Right atrium auricular region (tissue), 2 donors: ENCODE measurements around the gene PGP. TPM values are rescaled to one million over a fixed set of nuclear protein-coding genes. Genes with fewer than 3 reads are reported as not detected.
A peak's percentile ranks its signal among the peaks of the same experiment; 100 is the strongest.

Experiments used
- DNase-seq: peaks from one replicate; pipeline ENCODE4 v3.0.0-alpha.2; 2019; ENCODE audit warnings: low spot score
- H3K27ac ChIP-seq, 2 donors: fragments of 200-600 bp; sonication (generic); 1 replicate in 1 of 2; 2 replicates in 1 of 2; pipeline ENCODE4 v1.5.1; 2016 to 2019
- H3K27me3 ChIP-seq, 2 donors: fragments of 200-600 bp; sonication (generic); one replicate each; pipeline versions ENCODE4 v1.5.1 to v1.6.0; 2017 to 2019
- H3K36me3 ChIP-seq: fragments of 200-600 bp; sonication (generic); one replicate; pipeline ENCODE4 v1.5.1; 2016
- H3K4me1 ChIP-seq, 2 donors: fragments of 200-600 bp; sonication (generic); one replicate each; pipeline versions ENCODE4 v1.5.1 to v1.6.0; 2017 to 2019
- H3K4me3 ChIP-seq, 2 donors: fragments of 200-600 bp; sonication (generic); 1 replicate in 1 of 2; 2 replicates in 1 of 2; pipeline ENCODE4 v1.5.1; 2017 to 2019; ENCODE audit warnings: mild to moderate bottlenecking in 1 of 2, moderate library complexity in 1 of 2
- H3K9me3 ChIP-seq, 2 donors: fragments of 200-600 bp; sonication (generic); one replicate each; pipeline ENCODE4 v1.5.1; 2019
- CTCF ChIP-seq, 2 donors: fragments of 200-600 bp; sonication (generic); IDR thresholded peaks; one replicate each; pipeline ENCODE4 v1.5.1; 2019; ENCODE audit warnings: antibody characterized with exemption in 2 of 2
- total RNA-seq, 2 donors: library from RNA; depleted of rRNA; stranded (reverse); fragments of >200 nt; gene quantifications; one replicate each; pipeline ENCODE4 v1.1.0, GENCODE V29; 2016

PGP gene
- total RNA-seq, 2 donors from 2014 or later, result 15.5 to 17.7 TPM

GRCh38 chr16:2161911-2162310, 52.7 kb downstream of the PGP start:
- Histone ChIP-seq H3K27me3 (no peaks in the 10 kb centered on the region), H3K36me3 (peaks cover 13% of the 10 kb centered on the region), H3K9me3 (no peaks in the 10 kb centered on the region), H3K4me1 (peaks cover 0 to 47% of the 10 kb centered on the region in 2 donors), H3K27ac (peak overlapping the region in 1 of 2 donors; percentile 66), H3K4me3 (no peak overlapping the region)
- no peak for DNase-seq
- no peak for TF ChIP-seq CTCF (IDR thresholded peaks at IDR 0.05)

Other genes starting within 250 kb of the PGP start
- gene RNF151, start 248.0 kb downstream of the PGP start, total RNA-seq, result not detected
- 10 to 100 TPM; 22.4 to 35.6 TPM for gene TBL3, start 242.8 kb downstream of the PGP start, total RNA-seq
- gene NOXO1, start 233.4 kb downstream of the PGP start, total RNA-seq, result under 1 TPM in 1 of 2 donors, not detected in 1; 0.30 TPM
- gene GFER, start 230.6 kb downstream of the PGP start, total RNA-seq, result 10 to 100 TPM; 11.9 to 12.6 TPM
- 1 to 10 TPM in 1 of 2 donors, under 1 TPM in 1; 0.52 to 2.1 TPM for gene SYNGR3, start 224.9 kb downstream of the PGP start, total RNA-seq
- 10 to 100 TPM; 11.4 to 19.9 TPM for gene ZNF598, start 205.0 kb downstream of the PGP start, total RNA-seq
- not detected for gene NPW, start 195.1 kb downstream of the PGP start, total RNA-seq
- 100 to 1,000 TPM; 187 to 213 TPM for gene NHERF2, start 187.9 kb downstream of the PGP start, total RNA-seq
- 10 to 100 TPM; 10.3 to 17.7 TPM for gene NTHL1, start 167.0 kb downstream of the PGP start, total RNA-seq
- gene TSC2, start 166.9 kb downstream of the PGP start, total RNA-seq, result 10 to 100 TPM; 42.4 to 43.2 TPM
- 100 to 1,000 TPM; 218 to 276 TPM for gene PKD1, start 78.9 kb downstream of the PGP start, total RNA-seq
- 1 to 10 TPM in 1 of 2 donors, under 1 TPM in 1; 0.31 to 1.4 TPM for gene RAB26, start 66.2 kb downstream of the PGP start, total RNA-seq
- 10 to 100 TPM; 16.1 to 27.0 TPM for gene TRAF7, start 59.1 kb downstream of the PGP start, total RNA-seq
- 1 to 10 TPM; 3.5 to 4.3 TPM for gene CASKIN1, start 18.2 kb downstream of the PGP start, total RNA-seq
- gene MLST8, start 9.4 kb downstream of the PGP start, total RNA-seq, result 10 to 100 TPM; 35.6 to 45.0 TPM
- 1 to 10 TPM; 1.2 to 1.6 TPM for gene BRICD5, start 4.0 kb downstream of the PGP start, total RNA-seq
- gene E4F1, start 8.8 kb upstream of the PGP start, total RNA-seq, result 10 to 100 TPM; 10.0 to 16.7 TPM
- gene DNASE1L2, start 21.6 kb upstream of the PGP start, total RNA-seq, result under 1 TPM in 1 of 2 donors, not detected in 1; 0.83 TPM
- gene ECI1, start 36.7 kb upstream of the PGP start, total RNA-seq, result 100 to 1,000 TPM in 1 of 2 donors, 10 to 100 TPM in 1; 71.8 to 108 TPM
- gene RNPS1, start 53.3 kb upstream of the PGP start, total RNA-seq, result 100 to 1,000 TPM in 1 of 2 donors, 10 to 100 TPM in 1; 93.6 to 124 TPM
- 10 to 100 TPM in 1 of 2 donors, 1 to 10 TPM in 1; 7.5 to 10.1 TPM for gene ABCA3, start 125.9 kb upstream of the PGP start, total RNA-seq
- 1 to 10 TPM; 1.4 to 1.7 TPM for gene CCNF, start 214.6 kb upstream of the PGP start, total RNA-seq
- gene TEDC2, start 245.3 kb upstream of the PGP start, total RNA-seq, result 1 to 10 TPM in 1 of 2 donors, under 1 TPM in 1; 0.63 to 4.1 TPM